ENCODE measurements around the gene LPAR2. TPM values are rescaled to one million over a fixed set of nuclear protein-coding genes. Genes with fewer than 3 reads are reported as not detected.

Gene LPAR2
- total and polyA plus RNA-seq, 11 donors = 0.24 to 6.1 (median 0.74) TPM; not detected in 1

- H3K4me3 ChIP-seq = no peak overlapping the region
- H3K36me3 ChIP-seq = peaks cover 6 to 100% (median 99%) of the 10 kb centered on the region in 9 donors
- H3K27ac ChIP-seq = no peak overlapping the region
- no peaks in the 10 kb centered on the region for H3K27me3 ChIP-seq
- 83 to 96% (median 92%) methylated on average over 10 to 24 of the region's 24 CpGs for WGBS, 4 donors
- ATAC-seq (no peak), DNase-seq (peak in 1 of 5 donors; percentile 21)
- TF ChIP-seq CTCF (IDR thresholded peaks at IDR 0.05) = no peak
- no peak for TF ChIP-seq POLR2A (IDR thresholded peaks at IDR 0.05)
- peaks cover 0 to 10% (median 0%) of the 10 kb centered on the region in 12 donors for H3K4me1 ChIP-seq
- no peaks in the 10 kb centered on the region for H3K9me3 ChIP-seq
- intact Hi-C loops (cut with DNase I) = no loop called here
Measured at GRCh38 chr19:19652482-19653295, 24.7 kb upstream of the LPAR2 start.

GRCh38 chr19:19651076-19651475, 23.1 kb upstream of the LPAR2 start:
- H3K36me3 ChIP-seq = peaks cover 7 to 100% (median 99%) of the 10 kb centered on the region in 9 donors
- no peaks in the 10 kb centered on the region for H3K27me3 ChIP-seq
- TF ChIP-seq POLR2A (IDR thresholded peaks at IDR 0.05) (no peak), CTCF (IDR thresholded peaks at IDR 0.05) (no peak)
- DNase-seq (peak in 4 of 5 donors; percentile 53 to 84 (median 70)), ATAC-seq (peak; percentile 66 to 81 (median 72))
- intact Hi-C loops (cut with DNase I) = no loop called here
- no peak overlapping the region for H3K4me3 ChIP-seq
- H3K9me3 ChIP-seq = no peaks in the 10 kb centered on the region
- peak overlapping the region in 1 of 12 donors; percentile 16 for H3K27ac ChIP-seq
- WGBS, 4 donors = 35 to 52% (median 44%) methylated on average over 12 to 13 of the region's 13 CpGs
- peaks cover 0 to 10% (median 0%) of the 10 kb centered on the region in 12 donors for H3K4me1 ChIP-seq

GRCh38 chr19:19650331-19650730, 22.3 kb upstream of the LPAR2 start:
- Histone ChIP-seq H3K4me3 (no peak overlapping the region), H3K4me1 (peaks cover 0 to 10% (median 0%) of the 10 kb centered on the region in 12 donors), H3K27me3 (no peaks in the 10 kb centered on the region), H3K9me3 (no peaks in the 10 kb centered on the region), H3K27ac (no peak overlapping the region), H3K36me3 (peaks cover 7 to 100% (median 99%) of the 10 kb centered on the region in 9 donors)
- TF ChIP-seq POLR2A (IDR thresholded peaks at IDR 0.05) (no peak), CTCF (IDR thresholded peaks at IDR 0.05) (no peak)
- ATAC-seq = no peak
- intact Hi-C loops (cut with DNase I) = no loop called here
- peak in 1 of 5 donors; percentile 15 for DNase-seq
- WGBS, 4 donors = 88 to 100% (median 95%) methylated on average over 6 to 9 of the region's 9 CpGs

DNA sequence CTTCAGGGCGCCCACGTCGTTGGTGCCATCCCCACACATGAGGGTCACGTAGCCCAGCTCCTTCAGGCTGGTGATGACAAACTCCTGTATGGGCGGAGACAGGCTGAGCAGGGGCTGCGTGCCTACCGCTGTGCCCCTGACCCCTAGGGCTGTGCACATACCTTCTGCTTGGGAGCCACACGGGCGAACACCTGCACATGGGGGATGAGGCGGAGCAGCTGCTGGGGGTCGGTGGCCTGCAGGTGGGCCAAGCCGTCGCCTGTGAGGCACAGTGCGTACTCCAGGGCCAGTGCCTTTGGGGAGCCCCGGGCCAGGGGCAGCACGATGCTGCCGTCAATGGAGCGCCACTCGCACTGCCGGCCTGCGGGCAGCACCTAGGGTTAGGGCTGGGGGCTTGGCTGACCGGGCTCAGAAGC, 21.6 kb upstream of the LPAR2 start:
- Histone ChIP-seq H3K4me3 (no peak overlapping the region), H3K4me1 (peaks cover 0 to 10% (median 0%) of the 10 kb centered on the region in 12 donors), H3K9me3 (no peaks in the 10 kb centered on the region), H3K27ac (no peak overlapping the region), H3K27me3 (no peaks in the 10 kb centered on the region), H3K36me3 (peaks cover 3 to 100% (median 98%) of the 10 kb centered on the region in 9 donors)
- peak in 1 of 5 donors; percentile 14 for DNase-seq
- no peak for TF ChIP-seq POLR2A (IDR thresholded peaks at IDR 0.05)
- no peak for TF ChIP-seq CTCF (IDR thresholded peaks at IDR 0.05)
- WGBS, 4 donors = 95 to 100% (median 97%) methylated on average over 6 to 22 of the region's 22 CpGs
- ATAC-seq = no peak
- intact Hi-C loops (cut with DNase I) = no loop called here
